Neuronal stem cell (in vitro differentiated cells): ENCODE results near the gene CAMK1G.

ENCODE experiments used
- DNase-seq: peaks from one replicate; pipeline ENCODE4 v3.0.0-alpha.2; 2013; ENCODE audit warnings: low spot score
- H2AFZ ChIP-seq: one replicate; pipeline ENCODE4 v1.6.1; 2013; ENCODE audit warnings: mild to moderate bottlenecking, low read length, inconsistent platforms
- H2AK5ac ChIP-seq: 2 replicates; pipeline ENCODE4 v1.6.1; 2013; ENCODE audit warnings: low read depth, mild to moderate bottlenecking, inconsistent platforms, low read length, moderate library complexity, mixed read lengths
- H2BK120ac ChIP-seq: 2 replicates; pipeline ENCODE4 v1.6.1; 2013; ENCODE audit warnings: low read depth, mild to moderate bottlenecking, inconsistent platforms, low read length, moderate library complexity, mixed read lengths
- H2BK12ac ChIP-seq: one replicate; pipeline ENCODE4 v1.6.1; 2013; ENCODE audit warnings: low read length, inconsistent platforms
- H2BK15ac ChIP-seq: 2 replicates; pipeline ENCODE4 v1.6.1; 2013; ENCODE audit warnings: mild to moderate bottlenecking, low read length, inconsistent platforms, mixed read lengths
- H2BK5ac ChIP-seq: one replicate; pipeline ENCODE4 v1.6.1; 2013; ENCODE audit warnings: inconsistent platforms, mild to moderate bottlenecking, low read length, moderate library complexity
- H3K14ac ChIP-seq: one replicate; pipeline ENCODE4 v1.6.1; 2013; ENCODE audit warnings: low read length, inconsistent platforms
- H3K18ac ChIP-seq: 2 replicates; pipeline ENCODE4 v1.6.1; 2013; ENCODE audit warnings: low read length, inconsistent platforms
- H3K23ac ChIP-seq: 2 replicates; pipeline ENCODE4 v1.6.1; 2013; ENCODE audit warnings: low read depth, mild to moderate bottlenecking, mixed read lengths, low read length, inconsistent platforms; ENCODE audit not compliant: poor library complexity
- H3K27ac ChIP-seq: replicated peaks from 3 replicates; pipeline ENCODE4 v1.5.1; 2013; ENCODE audit warnings: low read length, inconsistent platforms
- H3K27me3 ChIP-seq, 3 experiments: 2 replicates each; pipeline ENCODE4 v1.6.1; 2013; ENCODE audit warnings: low read length in 3 of 3, mild to moderate bottlenecking in 2 of 3, inconsistent platforms in 1 of 3, low read depth in 1 of 3, mixed read lengths in 1 of 3, moderate library complexity in 1 of 3; ENCODE audit not compliant: control insufficient read depth in 3 of 3, insufficient read depth in 3 of 3
- H3K36me3 ChIP-seq, 2 donors: replicated peaks in 1 of 2; 2 replicates each; pipeline ENCODE4 v1.6.1; 2013; ENCODE audit warnings: low read length in 2 of 2; ENCODE audit not compliant: control insufficient read depth in 2 of 2, insufficient read depth in 2 of 2
- H3K4ac ChIP-seq: 2 replicates; pipeline ENCODE4 v1.6.1; 2013; ENCODE audit warnings: inconsistent platforms, mild to moderate bottlenecking, low read length, moderate library complexity
- H3K4me1 ChIP-seq, 2 donors: 1 replicate in 1 of 2; 2 replicates in 1 of 2; pipeline ENCODE4 v1.6.1; 2013; ENCODE audit warnings: low read length in 2 of 2, low read depth in 1 of 2; ENCODE audit not compliant: control insufficient read depth in 2 of 2, insufficient read depth in 1 of 2
- H3K4me2 ChIP-seq: one replicate; pipeline ENCODE4 v1.6.1; 2013; ENCODE audit warnings: mild to moderate bottlenecking, low read length, inconsistent platforms; ENCODE audit not compliant: insufficient read depth, poor library complexity, severe bottlenecking
- H3K4me3 ChIP-seq, 2 donors: 2 replicates each; pipeline ENCODE4 v1.5.1; 2013; ENCODE audit warnings: low read length in 2 of 2, mild to moderate bottlenecking in 2 of 2, inconsistent platforms in 1 of 2, moderate library complexity in 1 of 2
- H3K79me1 ChIP-seq: one replicate; pipeline ENCODE4 v1.6.1; 2013; ENCODE audit warnings: low read depth, mild to moderate bottlenecking, inconsistent platforms, low read length, moderate library complexity
- H3K9ac ChIP-seq: one replicate; pipeline ENCODE4 v1.6.1; 2013; ENCODE audit warnings: mild to moderate bottlenecking, low read depth, low read length, inconsistent platforms; ENCODE audit not compliant: poor library complexity
- H3K9me3 ChIP-seq, 2 donors: replicated peaks in 1 of 2; 2 replicates each; pipeline versions ENCODE3 to v1.6.1; 2013; ENCODE audit warnings: low read length in 2 of 2, mild to moderate bottlenecking in 2 of 2, inconsistent platforms in 1 of 2, low read depth in 1 of 2, mixed read lengths in 1 of 2, moderate library complexity in 1 of 2; ENCODE audit not compliant: control insufficient read depth in 2 of 2, insufficient read depth in 1 of 2
- H4K8ac ChIP-seq: one replicate; pipeline ENCODE4 v1.6.1; 2013; ENCODE audit warnings: low read depth, mild to moderate bottlenecking, inconsistent platforms, low read length, moderate library complexity
- H4K91ac ChIP-seq: one replicate; pipeline ENCODE4 v1.6.1; 2013; ENCODE audit warnings: low read length, low read depth, mild to moderate bottlenecking, inconsistent platforms; ENCODE audit not compliant: poor library complexity
- WGBS, 2 donors: extraction: QIAGEN DNeasy Blood & Tissue Kit; methylation state at CpG; one replicate each; pipeline ENCODE4 v1.1.7; 2013; ENCODE audit warnings: missing lambda C conversion rate in 2 of 2, mixed read lengths in 1 of 2; ENCODE audit not compliant: insufficient read length in 2 of 2, insufficient replicate concordance in 1 of 2; ENCODE audit errors: extremely low coverage in 2 of 2; 5-methylcytosine and 5-hydroxymethylcytosine counted together

The CAMK1G gene

GRCh38 chr1:209610631-209610905 lies 27.1 kb downstream of the CAMK1G start:
- Histone ChIP-seq H2BK120ac (no peak overlapping the region), H2AK5ac (no peak overlapping the region), H3K36me3 (peaks cover 0 to 8% of the 10 kb centered on the region in 2 donors), H3K4ac (no peak overlapping the region), H3K79me1 (peaks cover 2% of the 10 kb centered on the region), H3K27me3 (no peaks in the 10 kb centered on the region), H3K14ac (no peak overlapping the region), H2BK5ac (no peak overlapping the region), H2BK15ac (no peak overlapping the region), H3K9ac (no peak overlapping the region), H2AFZ (no peak overlapping the region), H2BK12ac (no peak overlapping the region), H3K9me3 (no peaks in the 10 kb centered on the region), H3K4me1 (peaks cover 0 to 1% of the 10 kb centered on the region in 2 donors), H3K4me2 (no peak overlapping the region), H4K91ac (no peak overlapping the region), H3K4me3 (no peak overlapping the region), H4K8ac (no peak overlapping the region), H3K23ac (no peak overlapping the region), H3K18ac (no peak overlapping the region), H3K27ac (no peak overlapping the region)
- no CpG with 5 or more reads among the region's 3 CpGs for WGBS, 2 donors
- DNase-seq: no peak

DNA sequence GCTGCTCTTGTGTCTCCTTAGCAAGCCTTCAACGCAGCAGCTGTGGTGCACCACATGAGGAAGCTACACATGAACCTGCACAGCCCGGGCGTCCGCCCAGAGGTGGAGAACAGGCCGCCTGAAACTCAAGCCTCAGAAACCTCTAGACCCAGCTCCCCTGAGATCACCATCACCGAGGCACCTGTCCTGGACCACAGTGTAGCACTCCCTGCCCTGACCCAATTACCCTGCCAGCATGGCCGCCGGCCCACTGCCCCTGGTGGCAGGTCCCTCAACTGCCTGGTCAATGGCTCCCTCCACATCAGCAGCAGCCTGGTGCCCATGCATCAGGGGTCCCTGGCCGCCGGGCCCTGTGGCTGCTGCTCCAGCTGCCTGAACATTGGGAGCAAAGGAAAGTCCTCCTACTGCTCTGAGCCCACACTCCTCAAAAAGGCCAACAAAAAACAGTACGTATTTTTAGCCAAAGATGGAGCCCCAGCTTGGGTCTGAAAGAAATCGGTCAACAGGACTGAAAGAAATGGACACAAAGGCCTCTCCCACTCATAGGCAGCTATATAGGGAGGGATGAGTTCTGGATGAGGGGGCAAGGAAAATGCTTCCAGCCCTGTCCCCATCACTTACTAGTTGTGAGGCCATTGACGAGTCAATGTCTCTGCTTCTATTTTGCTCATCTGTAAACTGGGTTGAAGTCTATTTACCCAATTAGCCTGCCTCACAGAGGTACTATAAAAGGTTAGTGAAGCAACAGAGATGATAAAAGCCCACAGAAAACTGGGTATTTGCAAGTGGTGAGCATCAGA lies 28.5 kb downstream of the CAMK1G start:
- Histone ChIP-seq H3K9ac (no peak overlapping the region), H3K4me1 (peaks cover 0 to 1% of the 10 kb centered on the region in 2 donors), H3K14ac (no peak overlapping the region), H2BK12ac (no peak overlapping the region), H3K18ac (no peak overlapping the region), H3K23ac (no peak overlapping the region), H4K8ac (no peak overlapping the region), H2BK120ac (no peak overlapping the region), H3K79me1 (peaks cover 2% of the 10 kb centered on the region), H2AFZ (no peak overlapping the region), H2BK5ac (no peak overlapping the region), H2BK15ac (no peak overlapping the region), H3K27me3 (no peaks in the 10 kb centered on the region), H3K9me3 (no peaks in the 10 kb centered on the region), H2AK5ac (no peak overlapping the region), H3K27ac (no peak overlapping the region), H3K4me3 (no peak overlapping the region), H3K4ac (no peak overlapping the region), H3K36me3 (peaks cover 0 to 6% of the 10 kb centered on the region in 2 donors), H3K4me2 (no peak overlapping the region), H4K91ac (no peak overlapping the region)
- DNase-seq: no peak
- no CpG with 5 or more reads among the region's 13 CpGs for WGBS, 2 donors

DNA sequence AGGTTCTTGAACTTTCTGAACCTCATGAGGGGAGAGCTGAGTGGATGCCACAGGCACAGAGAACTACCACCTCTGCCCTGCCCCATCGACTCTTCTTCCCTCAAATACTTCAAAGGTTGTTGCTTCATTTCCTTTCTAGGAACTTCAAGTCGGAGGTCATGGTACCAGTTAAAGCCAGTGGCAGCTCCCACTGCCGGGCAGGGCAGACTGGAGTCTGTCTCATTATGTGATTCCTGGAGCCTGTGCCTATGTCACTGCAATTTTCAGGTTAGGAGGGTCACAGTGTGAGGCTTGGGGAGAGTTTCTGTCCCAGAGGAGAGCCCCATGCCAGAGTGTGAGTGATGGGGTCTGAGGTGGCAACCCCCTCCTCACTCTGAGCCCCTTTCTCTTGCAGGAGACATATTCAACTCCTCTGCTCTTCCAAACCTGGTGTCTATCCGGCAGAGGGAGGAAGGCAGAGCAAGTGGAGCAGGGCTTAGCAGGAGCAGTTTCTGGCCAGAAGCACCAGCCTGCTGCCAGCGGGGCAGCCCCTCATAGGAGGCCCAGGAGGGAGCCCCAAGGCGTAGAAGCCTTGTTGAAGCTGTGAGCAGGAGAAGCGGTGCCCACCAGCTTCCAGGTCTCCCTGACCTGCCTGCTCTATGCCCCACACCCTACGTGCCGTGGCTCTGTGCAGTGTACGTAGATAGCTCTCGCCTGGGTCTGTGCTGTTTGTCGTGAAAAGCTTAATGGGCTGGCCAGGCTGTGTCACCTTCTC lies 29.3 kb downstream of the CAMK1G start:
- no peak for DNase-seq
- no peaks in the 10 kb centered on the region for H3K9me3 ChIP-seq
- no peak overlapping the region for H3K4me3 ChIP-seq
- peaks cover 0 to 3% of the 10 kb centered on the region in 2 donors for H3K4me1 ChIP-seq
- peaks cover 2% of the 10 kb centered on the region for H3K79me1 ChIP-seq
- no peaks in the 10 kb centered on the region for H3K27me3 ChIP-seq
- H4K8ac ChIP-seq: no peak overlapping the region
- no peak overlapping the region for H3K27ac ChIP-seq
- no peak overlapping the region for H4K91ac ChIP-seq
- H3K9ac ChIP-seq: no peak overlapping the region
- H3K4ac ChIP-seq: no peak overlapping the region
- no CpG with 5 or more reads among the region's 12 CpGs for WGBS, 2 donors
- peak overlapping the region; percentile 22 for H3K18ac ChIP-seq
- H3K36me3 ChIP-seq: peaks cover 0 to 6% of the 10 kb centered on the region in 2 donors
- H2BK15ac ChIP-seq: no peak overlapping the region
- H2BK12ac ChIP-seq: no peak overlapping the region
- H3K4me2 ChIP-seq: no peak overlapping the region
- H2BK5ac ChIP-seq: no peak overlapping the region
- no peak overlapping the region for H3K14ac ChIP-seq
- no peak overlapping the region for H3K23ac ChIP-seq
- H2BK120ac ChIP-seq: no peak overlapping the region
- no peak overlapping the region for H2AFZ ChIP-seq
- no peak overlapping the region for H2AK5ac ChIP-seq

DNA sequence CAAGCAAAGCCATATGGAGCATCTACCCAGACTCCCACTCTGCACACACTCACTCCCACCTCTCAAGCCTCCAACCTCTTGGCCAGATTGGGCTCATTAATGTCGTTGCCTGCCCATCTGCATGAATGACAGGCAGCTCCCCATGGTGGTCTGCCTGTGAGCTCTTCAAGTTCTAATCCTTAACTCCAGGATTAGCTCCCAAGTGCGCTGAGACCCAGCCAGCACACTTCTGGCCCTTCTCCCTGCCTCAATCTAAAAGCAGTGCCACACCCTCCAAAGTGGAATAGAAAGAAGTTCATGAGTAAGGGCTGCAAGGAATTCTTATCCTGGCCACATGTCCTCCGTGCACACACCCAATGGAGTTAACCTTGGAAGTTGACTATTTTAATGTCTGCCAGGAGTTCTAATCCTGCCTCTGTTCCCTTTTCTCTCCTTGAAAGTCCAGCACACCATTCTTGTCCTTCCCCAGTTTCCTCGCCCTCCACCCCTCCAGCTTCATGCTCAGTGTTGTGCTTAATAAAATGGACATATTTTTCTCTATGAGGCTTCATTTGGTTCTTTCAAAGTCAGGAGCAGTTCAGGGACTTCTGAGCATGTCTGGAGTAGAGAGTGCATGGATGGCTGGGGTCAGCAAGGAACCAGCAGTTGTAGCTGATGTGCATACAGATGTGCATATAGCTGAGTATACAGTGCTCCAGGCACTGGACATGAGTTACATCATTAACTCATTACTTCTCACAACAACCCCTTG lies 30.1 kb downstream of the CAMK1G start:
- H3K18ac ChIP-seq: peak overlapping the region; percentile 22
- H3K9me3 ChIP-seq: no peaks in the 10 kb centered on the region
- no peak overlapping the region for H3K23ac ChIP-seq
- H3K27ac ChIP-seq: no peak overlapping the region
- no peak overlapping the region for H3K4me2 ChIP-seq
- no peak overlapping the region for H2BK12ac ChIP-seq
- H3K4me3 ChIP-seq: no peak overlapping the region
- H4K8ac ChIP-seq: no peak overlapping the region
- no peak overlapping the region for H2BK5ac ChIP-seq
- H3K14ac ChIP-seq: no peak overlapping the region
- no peak overlapping the region for H3K4ac ChIP-seq
- H2BK120ac ChIP-seq: no peak overlapping the region
- DNase-seq: no peak
- H2AK5ac ChIP-seq: no peak overlapping the region
- H3K79me1 ChIP-seq: peaks cover 2% of the 10 kb centered on the region
- no CpG with 5 or more reads among the region's 4 CpGs for WGBS, 2 donors
- peaks cover 0 to 4% of the 10 kb centered on the region in 2 donors for H3K36me3 ChIP-seq
- no peak overlapping the region for H2AFZ ChIP-seq
- H4K91ac ChIP-seq: no peak overlapping the region
- no peak overlapping the region for H2BK15ac ChIP-seq
- H3K4me1 ChIP-seq: peaks cover 0 to 3% of the 10 kb centered on the region in 2 donors
- H3K27me3 ChIP-seq: no peaks in the 10 kb centered on the region
- no peak overlapping the region for H3K9ac ChIP-seq
